Keratinocyte (primary cell): ENCODE data around the gene ZNF148. TPM values are rescaled to one million over a fixed set of nuclear protein-coding genes. Genes with fewer than 3 reads are reported as not detected.

Source experiments
- DNase-seq: peaks from one replicate; pipeline ENCODE4 v3.0.0-alpha.2; 2011; ENCODE audit warnings: low read depth, missing footprints, low spot score
- FAIRE-seq: peaks from 2 replicates; lab custom pipeline; 2011; peaks lifted over from hg19 to GRCh38; lab: Jason Lieb, UNC
- H2AFZ ChIP-seq: 2 replicates; pipeline ENCODE4 v1.6.0; 2012; ENCODE audit warnings: low read length, control low read depth, inconsistent platforms; ENCODE audit not compliant: control insufficient read depth
- H3K27ac ChIP-seq: 2 replicates; pipeline ENCODE4 v1.5.1; 2011; ENCODE audit warnings: low read length; ENCODE audit not compliant: control insufficient read depth, insufficient read depth
- H3K27me3 ChIP-seq: 3 replicates; pipeline ENCODE4 v1.6.0; 2011; ENCODE audit warnings: low read length; ENCODE audit not compliant: control insufficient read depth, insufficient read depth; ENCODE audit errors: extremely low read depth
- H3K36me3 ChIP-seq, 2 experiments: 2 replicates in 1 of 2; 3 replicates in 1 of 2; pipeline ENCODE4 v1.5.1; 2011; ENCODE audit warnings: low read length in 2 of 2, mild to moderate bottlenecking in 1 of 2; ENCODE audit not compliant: control insufficient read depth in 2 of 2, insufficient read depth in 2 of 2; ENCODE audit errors: extremely low read depth in 1 of 2
- H3K4me1 ChIP-seq: 3 replicates; pipeline ENCODE4 v1.5.1; 2011; ENCODE audit warnings: low read length; ENCODE audit not compliant: control insufficient read depth, insufficient read depth; ENCODE audit errors: extremely low read depth
- H3K4me2 ChIP-seq: 3 replicates; pipeline ENCODE4 v1.6.0; 2011; ENCODE audit warnings: low read depth, low read length; ENCODE audit not compliant: control insufficient read depth, insufficient read depth; ENCODE audit errors: extremely low read depth
- H3K4me3 ChIP-seq, 3 experiments: fragments of 200-600 bp in 1 of 3; sonication (generic) in 1 of 3; 2 replicates in 2 of 3; 3 replicates in 1 of 3; pipeline ENCODE4 v1.5.1; 2011 to 2016; ENCODE audit warnings: low read length in 3 of 3, mild to moderate bottlenecking in 3 of 3, control low read depth in 2 of 3, inconsistent platforms in 1 of 3, low read depth in 1 of 3, mixed read lengths in 1 of 3, mixed run types in 1 of 3, moderate library complexity in 1 of 3; ENCODE audit not compliant: control insufficient read depth in 2 of 3, insufficient read depth in 2 of 3; ENCODE audit errors: extremely low read depth in 1 of 3
- H3K79me2 ChIP-seq: 2 replicates; pipeline ENCODE4 v1.6.0; 2012; ENCODE audit warnings: low read length; ENCODE audit not compliant: control insufficient read depth, insufficient read depth
- H3K9ac ChIP-seq: 3 replicates; pipeline ENCODE4 v1.6.0; 2011; ENCODE audit warnings: low read length; ENCODE audit not compliant: control insufficient read depth, insufficient read depth; ENCODE audit errors: extremely low read depth
- H3K9me1 ChIP-seq: 3 replicates; pipeline ENCODE4 v1.6.0; 2011; ENCODE audit warnings: low read length; ENCODE audit not compliant: control insufficient read depth, insufficient read depth; ENCODE audit errors: extremely low read depth
- H3K9me3 ChIP-seq: 2 replicates; pipeline ENCODE4 v1.5.1; 2012; ENCODE audit warnings: low read depth, low read length; ENCODE audit not compliant: control insufficient read depth
- H4K20me1 ChIP-seq: 3 replicates; pipeline ENCODE4 v1.6.0; 2011; ENCODE audit warnings: low read length; ENCODE audit not compliant: control insufficient read depth, insufficient read depth; ENCODE audit errors: extremely low read depth
- EZH2 ChIP-seq: IDR thresholded peaks from one replicate; pipeline ENCODE4 v1.6.1; 2012; ENCODE audit warnings: inconsistent platforms, mild to moderate bottlenecking, low read length, moderate library complexity
- dilution Hi-C: fragments of 300-500 bp; cut with MboI; formaldehyde crosslinking; loops from one replicate; pipeline ENCODE4 v1.7.0; 2020; ENCODE audit warnings: low sequenced_read_pairs; ENCODE audit not compliant: extremely low pct_ligation_motif_present
- polyA minus RNA-seq, 3 experiments: library from RNA; depleted of rRNA, polyadenylated mRNA; stranded (reverse); fragments of >200 nt; gene quantifications; 1 replicate in 1 of 3; 2 replicates in 1 of 3; 3 replicates in 1 of 3; pipeline ENCODE4 v1.2.3, GENCODE V29; 2011
- polyA plus RNA-seq, 5 experiments: library from polyadenylated mRNA; depleted of rRNA in 3 of 5; stranded (reverse) in 3 of 5; stranded (forward) in 1 of 5; unstranded in 1 of 5; fragments of >200 nt; gene quantifications; 1 replicate in 1 of 5; 2 replicates in 3 of 5; 3 replicates in 1 of 5; pipeline versions ENCODE4 v1.2.1 to v1.2.3, GENCODE V29; 2011 to 2012; ENCODE audit warnings: missing spikeins in 2 of 5, low read depth in 1 of 5, low replicate concordance in 1 of 5
- TF ChIP-seq, protein P1 (sequence below), 3 experiments: IDR thresholded peaks in 1 of 3; conservative IDR thresholded peaks in 1 of 3; optimal IDR thresholded peaks in 1 of 3; 2 replicates in 2 of 3; 3 replicates in 1 of 3; pipeline versions ENCODE3 to v1.5.1; 2011; ENCODE audit warnings: low read length in 3 of 3, mild to moderate bottlenecking in 3 of 3, moderate library complexity in 2 of 3, control low read depth in 1 of 3, inconsistent platforms in 1 of 3; ENCODE audit not compliant: insufficient read depth in 2 of 3; ENCODE audit errors: extremely low read depth in 1 of 3

Gene ZNF148, protein sequence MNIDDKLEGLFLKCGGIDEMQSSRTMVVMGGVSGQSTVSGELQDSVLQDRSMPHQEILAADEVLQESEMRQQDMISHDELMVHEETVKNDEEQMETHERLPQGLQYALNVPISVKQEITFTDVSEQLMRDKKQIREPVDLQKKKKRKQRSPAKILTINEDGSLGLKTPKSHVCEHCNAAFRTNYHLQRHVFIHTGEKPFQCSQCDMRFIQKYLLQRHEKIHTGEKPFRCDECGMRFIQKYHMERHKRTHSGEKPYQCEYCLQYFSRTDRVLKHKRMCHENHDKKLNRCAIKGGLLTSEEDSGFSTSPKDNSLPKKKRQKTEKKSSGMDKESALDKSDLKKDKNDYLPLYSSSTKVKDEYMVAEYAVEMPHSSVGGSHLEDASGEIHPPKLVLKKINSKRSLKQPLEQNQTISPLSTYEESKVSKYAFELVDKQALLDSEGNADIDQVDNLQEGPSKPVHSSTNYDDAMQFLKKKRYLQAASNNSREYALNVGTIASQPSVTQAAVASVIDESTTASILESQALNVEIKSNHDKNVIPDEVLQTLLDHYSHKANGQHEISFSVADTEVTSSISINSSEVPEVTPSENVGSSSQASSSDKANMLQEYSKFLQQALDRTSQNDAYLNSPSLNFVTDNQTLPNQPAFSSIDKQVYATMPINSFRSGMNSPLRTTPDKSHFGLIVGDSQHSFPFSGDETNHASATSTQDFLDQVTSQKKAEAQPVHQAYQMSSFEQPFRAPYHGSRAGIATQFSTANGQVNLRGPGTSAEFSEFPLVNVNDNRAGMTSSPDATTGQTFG
- polyA plus RNA-seq: 16.1 to 21.4 TPM (median 16.7 TPM) in 3 replicates
- polyA plus RNA-seq (2011; ENCODE audit: low read depth): 25.8 TPM
- 7.6 and 17.2 TPM in 2 replicates for polyA plus RNA-seq (2011; cell fraction: cytosol; rRNA removed)
- polyA plus RNA-seq (2011; cell fraction: nucleus; rRNA removed): 20.4 and 21.2 TPM in 2 replicates
- 12.7 and 20.0 TPM in 2 replicates for polyA plus RNA-seq (2012; ENCODE audit: low replicate concordance)
- 16.0 to 113 TPM (median 67.4 TPM) in 3 replicates for polyA minus RNA-seq
- 20.1 TPM for polyA minus RNA-seq (2011; cell fraction: cytosol; rRNA and poly(A)+ RNA removed)
- 24.0 and 66.2 TPM in 2 replicates for polyA minus RNA-seq (2011; cell fraction: nucleus; rRNA and poly(A)+ RNA removed)

DNA sequence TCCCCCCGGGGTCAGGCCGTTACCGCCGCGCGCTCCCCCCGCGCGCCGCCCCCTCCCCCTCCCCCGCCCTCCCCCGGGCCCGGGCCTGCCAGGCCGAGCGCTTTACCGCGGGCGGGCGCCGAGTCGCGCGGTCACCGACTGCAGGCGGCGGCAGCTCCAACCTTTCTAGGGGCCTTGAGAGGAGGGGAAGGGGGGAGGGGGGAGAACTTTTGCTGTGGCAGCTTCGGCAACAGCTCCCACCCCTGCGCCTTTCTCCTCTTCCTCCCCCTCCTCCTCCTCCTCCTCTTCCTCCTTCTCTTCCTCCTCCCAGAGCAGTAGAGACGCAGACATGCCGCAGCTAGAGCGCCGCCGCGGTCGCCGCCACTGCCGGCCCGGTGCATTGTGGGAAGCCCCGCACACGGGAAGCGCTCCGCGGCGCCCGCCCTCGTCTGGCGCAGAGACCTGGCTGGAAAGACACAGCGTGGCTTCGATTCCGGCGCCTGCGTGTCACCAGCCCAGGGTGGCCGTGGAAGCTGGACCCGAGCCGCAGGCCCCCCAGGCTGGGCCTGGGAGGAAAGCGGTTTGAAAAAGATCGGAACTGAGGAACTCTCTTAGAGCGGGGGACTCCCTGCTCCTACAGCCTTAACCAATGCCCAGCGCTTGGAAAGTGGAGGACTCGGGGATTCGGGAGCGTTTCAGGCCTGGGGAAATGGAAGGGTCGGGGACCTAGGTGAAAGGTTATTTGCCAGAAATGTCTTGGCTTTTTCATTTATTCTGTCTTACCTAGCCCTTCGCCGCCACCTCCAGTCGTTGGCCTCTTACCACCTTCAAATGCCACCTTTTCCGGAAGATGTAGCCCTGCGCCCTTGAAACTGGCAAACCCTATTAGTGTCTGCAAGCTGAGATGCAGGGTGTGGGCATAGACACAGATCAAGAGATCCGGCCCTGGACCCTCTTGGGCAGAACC is at the start of gene ZNF148:
ZNF148 (minus strand) TSS at position 330 of the 946 bp plus-strand sequence. CDS start 61,685 bp downstream, outside the sequence.
- peaks cover 44% of the 10 kb centered on the region for H3K79me2 ChIP-seq
- peak within 1 kb of the TSS; percentile 89 for H2AFZ ChIP-seq
- peak within 1 kb of the TSS; percentile 94 for H3K4me2 ChIP-seq
- TF ChIP-seq, protein P1, sequence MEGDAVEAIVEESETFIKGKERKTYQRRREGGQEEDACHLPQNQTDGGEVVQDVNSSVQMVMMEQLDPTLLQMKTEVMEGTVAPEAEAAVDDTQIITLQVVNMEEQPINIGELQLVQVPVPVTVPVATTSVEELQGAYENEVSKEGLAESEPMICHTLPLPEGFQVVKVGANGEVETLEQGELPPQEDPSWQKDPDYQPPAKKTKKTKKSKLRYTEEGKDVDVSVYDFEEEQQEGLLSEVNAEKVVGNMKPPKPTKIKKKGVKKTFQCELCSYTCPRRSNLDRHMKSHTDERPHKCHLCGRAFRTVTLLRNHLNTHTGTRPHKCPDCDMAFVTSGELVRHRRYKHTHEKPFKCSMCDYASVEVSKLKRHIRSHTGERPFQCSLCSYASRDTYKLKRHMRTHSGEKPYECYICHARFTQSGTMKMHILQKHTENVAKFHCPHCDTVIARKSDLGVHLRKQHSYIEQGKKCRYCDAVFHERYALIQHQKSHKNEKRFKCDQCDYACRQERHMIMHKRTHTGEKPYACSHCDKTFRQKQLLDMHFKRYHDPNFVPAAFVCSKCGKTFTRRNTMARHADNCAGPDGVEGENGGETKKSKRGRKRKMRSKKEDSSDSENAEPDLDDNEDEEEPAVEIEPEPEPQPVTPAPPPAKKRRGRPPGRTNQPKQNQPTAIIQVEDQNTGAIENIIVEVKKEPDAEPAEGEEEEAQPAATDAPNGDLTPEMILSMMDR (optimal IDR thresholded peaks at IDR 0.05 in 1 of 3, IDR thresholded peaks at IDR 0.05 in 1 of 3, conservative IDR thresholded peaks at IDR 0.05 in 1 of 3; ENCODE audit: extremely low read depth in 1 of 3, insufficient read depth in 2 of 3, low read length in 3 of 3): no peak
- no peak for TF ChIP-seq EZH2
- H4K20me1 ChIP-seq: no peaks in the 10 kb centered on the region
- H3K27me3 ChIP-seq: no peaks in the 10 kb centered on the region
- H3K4me1 ChIP-seq: peaks cover 22% of the 10 kb centered on the region
- no peak for FAIRE-seq
- H3K9ac ChIP-seq: peak within 1 kb of the TSS; percentile 94
- H3K4me3 ChIP-seq: peak within 1 kb of the TSS; percentile 84 to 97 (median 96)
- H3K27ac ChIP-seq: peak within 1 kb of the TSS; percentile 93
- DNase-seq: peak; percentile 54
- no peaks in the 10 kb centered on the region for H3K9me3 ChIP-seq
- H3K36me3 ChIP-seq: no peaks in the 10 kb centered on the region
- dilution Hi-C loops: no loop called here
- H3K9me1 ChIP-seq: peaks cover under 1% of the 10 kb centered on the region

DNA sequence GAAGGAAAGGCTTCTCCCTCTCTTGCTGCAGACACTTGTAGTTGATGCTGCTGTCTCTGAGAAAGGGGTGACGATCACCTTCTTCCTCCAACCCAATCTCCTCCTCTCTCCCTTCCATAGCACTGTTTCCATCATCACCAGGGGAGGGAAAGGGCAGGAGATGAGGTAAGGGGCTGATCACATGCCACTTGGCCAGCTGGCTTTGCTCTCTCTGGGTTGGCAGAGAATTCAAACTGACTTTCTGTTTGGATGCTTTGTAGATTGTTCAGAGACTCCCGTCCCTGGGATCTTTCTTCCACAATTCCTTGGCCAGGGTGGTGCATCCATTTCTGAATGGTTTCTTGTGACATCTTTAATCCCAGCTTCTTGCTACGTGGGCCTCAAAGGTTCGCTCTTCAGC is 43.2 kb upstream of the ZNF148 start:
- no peak overlapping the region for H3K27ac ChIP-seq
- H3K9ac ChIP-seq: no peak overlapping the region
- H3K9me1 ChIP-seq: no peaks in the 10 kb centered on the region
- no peaks in the 10 kb centered on the region for H3K9me3 ChIP-seq
- H3K4me2 ChIP-seq: no peak overlapping the region
- dilution Hi-C loops: no loop called here
- H4K20me1 ChIP-seq: no peaks in the 10 kb centered on the region
- no peak for TF ChIP-seq EZH2
- TF ChIP-seq, protein P1 (optimal IDR thresholded peaks at IDR 0.05 in 1 of 3, IDR thresholded peaks at IDR 0.05 in 1 of 3, conservative IDR thresholded peaks at IDR 0.05 in 1 of 3; ENCODE audit: extremely low read depth in 1 of 3, insufficient read depth in 2 of 3, low read length in 3 of 3): no peak
- no peak for DNase-seq
- no peak for FAIRE-seq
- H2AFZ ChIP-seq: no peak overlapping the region
- no peak overlapping the region for H3K4me3 ChIP-seq
- no peaks in the 10 kb centered on the region for H3K27me3 ChIP-seq
- H3K79me2 ChIP-seq: no peaks in the 10 kb centered on the region
- H3K36me3 ChIP-seq: no peaks in the 10 kb centered on the region
- H3K4me1 ChIP-seq: no peaks in the 10 kb centered on the region
